Stimulated activated CD4-positive, alpha-beta T cell treated with anti-CD3 and anti-CD28 coated beads, TNF-alpha, amount 100 ng/mL, for 4 hours (primary cell): ENCODE data around the gene TTC21B.
A peak's percentile ranks its signal among the peaks of the same experiment; 100 is the strongest.
"Not testable (repeated sequence)": the region's sequence is repeated elsewhere in the genome, so short reads cannot be mapped to it uniquely, and the experiment has no call there.

Experiments
- DNase-seq, 3 experiments: peaks; one replicate each; pipeline ENCODE4 v3.0.0-alpha.2; 2020; ENCODE audit warnings: low read depth in 3 of 3

TTC21B gene

GRCh38 chr2:165953655-165954606 lies at the start of gene TTC21B:
Gene TTC21B (minus strand): TSS chr2:165953776. CDS start chr2:165953705, 71 bp downstream.
- DNase-seq = peak; percentile 87 to 92 (median 91)

- no peak for DNase-seq
Observed at GRCh38 chr2:166000401-166000800, 46.8 kb upstream of the TTC21B start.

GRCh38 chr2:165990846-165991245 lies 37.3 kb upstream of the TTC21B start:
- no peak for DNase-seq

GRCh38 chr2:165989851-165990250 lies 36.3 kb upstream of the TTC21B start:
- no peak for DNase-seq

- DNase-seq = no peak
Observed at GRCh38 chr2:165985120-165985519, 31.5 kb upstream of the TTC21B start.

- not testable (repeated sequence) for DNase-seq
Observed at GRCh38 chr2:165972161-165972560, 18.6 kb upstream of the TTC21B start.

GRCh38 chr2:165970663-165971062 lies 17.1 kb upstream of the TTC21B start:
- DNase-seq = no peak

GRCh38 chr2:165969227-165969626 lies 15.7 kb upstream of the TTC21B start:
- no peak for DNase-seq

GRCh38 chr2:165967746-165968145 lies 14.2 kb upstream of the TTC21B start:
- DNase-seq = no peak

- no peak for DNase-seq
Observed at GRCh38 chr2:165961818-165962217, 8.2 kb upstream of the TTC21B start.

- no peak for DNase-seq
Observed at GRCh38 chr2:165959371-165959770, 5.8 kb upstream of the TTC21B start.

GRCh38 chr2:165958313-165958960 lies 4.9 kb upstream of the TTC21B start:
- DNase-seq = no peak

GRCh38 chr2:165957030-165957675 lies 3.6 kb upstream of the TTC21B start:
- DNase-seq = no peak

GRCh38 chr2:165953306-165953654 lies 296 bp downstream of the TTC21B start:
- no peak for DNase-seq

GRCh38 chr2:165952741-165953211 lies 800 bp downstream of the TTC21B start:
- no peak for DNase-seq

GRCh38 chr2:165952085-165952484 lies 1.5 kb downstream of the TTC21B start:
- DNase-seq = no peak

GRCh38 chr2:165950438-165950837 lies 3.1 kb downstream of the TTC21B start:
- DNase-seq = no peak

GRCh38 chr2:165941827-165942226 lies 11.7 kb downstream of the TTC21B start:
- DNase-seq = no peak

GRCh38 chr2:165938237-165938636 lies 15.3 kb downstream of the TTC21B start:
- no peak for DNase-seq

GRCh38 chr2:165933211-165933910 lies 20.2 kb downstream of the TTC21B start:
- no peak for DNase-seq

- DNase-seq = no peak
Observed at GRCh38 chr2:165927774-165928173, 25.8 kb downstream of the TTC21B start.

- no peak for DNase-seq
Observed at GRCh38 chr2:165927353-165927752, 26.2 kb downstream of the TTC21B start.
